ENCODE measurements around the gene CBFB. TPM values are rescaled to one million over a fixed set of nuclear protein-coding genes. Genes with fewer than 3 reads are reported as not detected.

Gene CBFB
- total RNA-seq, 4 donors from 2014 or later, result 26.0 to 59.3 (median 41.9) TPM

- intact Hi-C loops (cut with DNase I), result no loop called here
- Histone ChIP-seq H3K9me3 (no peaks in the 10 kb centered on the region), H3K27ac (no peak overlapping the region), H3K27me3 (no peaks in the 10 kb centered on the region), H3K4me3 (no peak overlapping the region), H3K4me1 (peaks cover 6 to 33% (median 22%) of the 10 kb centered on the region in 3 donors), H3K36me3 (peaks cover 0 to 29% (median 0%) of the 10 kb centered on the region in 3 donors)
- no peak for DNase-seq
- 89 to 95% methylated on average over 2 to 3 of the region's 3 CpGs for WGBS, 2 donors
- TF ChIP-seq POLR2A (IDR thresholded peaks at IDR 0.05) (no peak), CTCF (IDR thresholded peaks at IDR 0.05) (no peak)
Observed at GRCh38 chr16:67001726-67002125, 27.2 kb upstream of the CBFB start.

- DNase-seq, result no peak
- H3K4me1 ChIP-seq, result no peaks in the 10 kb centered on the region
- WGBS, 2 donors, result 75 to 78% methylated on average over 11 to 12 of the region's 12 CpGs
- TF ChIP-seq POLR2A (IDR thresholded peaks at IDR 0.05), result no peak
- TF ChIP-seq CTCF (IDR thresholded peaks at IDR 0.05), result no peak
- no peak overlapping the region for H3K4me3 ChIP-seq
- H3K9me3 ChIP-seq, result no peaks in the 10 kb centered on the region
- H3K27me3 ChIP-seq, result no peaks in the 10 kb centered on the region
- intact Hi-C loops (cut with DNase I), result no loop called here
- H3K27ac ChIP-seq, result no peak overlapping the region
- peaks cover 0 to 29% (median 0%) of the 10 kb centered on the region in 3 donors for H3K36me3 ChIP-seq
Observed at GRCh38 chr16:67006930-67007658, 21.9 kb upstream of the CBFB start.

GRCh38 chr16:67009158-67009557 is 19.8 kb upstream of the CBFB start:
- no peak for TF ChIP-seq CTCF (IDR thresholded peaks at IDR 0.05)
- no peak for DNase-seq
- intact Hi-C loops (cut with DNase I), result no loop called here
- H3K4me3 ChIP-seq, result no peak overlapping the region
- peaks cover 0 to 15% (median 0%) of the 10 kb centered on the region in 3 donors for H3K36me3 ChIP-seq
- H3K27me3 ChIP-seq, result peaks cover 0 to 12% (median 0%) of the 10 kb centered on the region in 4 donors
- no peak overlapping the region for H3K27ac ChIP-seq
- peaks cover 3 to 14% (median 7%) of the 10 kb centered on the region in 3 donors for H3K4me1 ChIP-seq
- WGBS, 2 donors, result 45 to 47% methylated on average over 1 of the region's 1 CpG
- no peaks in the 10 kb centered on the region for H3K9me3 ChIP-seq

GRCh38 chr16:67011274-67011673 is 17.7 kb upstream of the CBFB start:
- no peak for TF ChIP-seq CTCF (IDR thresholded peaks at IDR 0.05)
- TF ChIP-seq POLR2A (IDR thresholded peaks at IDR 0.05), result no peak
- Histone ChIP-seq H3K9me3 (no peaks in the 10 kb centered on the region), H3K27ac (no peak overlapping the region), H3K4me3 (no peak overlapping the region), H3K27me3 (peaks cover 0 to 20% (median 0%) of the 10 kb centered on the region in 4 donors), H3K36me3 (no peaks in the 10 kb centered on the region), H3K4me1 (peaks cover 10 to 23% (median 13%) of the 10 kb centered on the region in 3 donors)
- DNase-seq, result no peak
- WGBS, 2 donors, result 100% methylated on average over 1 of the region's 2 CpGs
- intact Hi-C loops (cut with DNase I), result loop anchor here (10.0 kb wide), 1 partner anchor 144 kb away; the partner anchor contains the start of genes B3GNT9, FBXL8 and TRADD

- DNase-seq, result no peak
- peak overlapping the region; percentile 17 to 77 (median 60) for H3K27ac ChIP-seq
Observed at GRCh38 chr16:67013233-67013822, 15.6 kb upstream of the CBFB start.

More at GRCh38 chr16:67013233-67013822, 15.6 kb upstream of the CBFB start:
- Histone ChIP-seq H3K27me3 (peaks cover 0 to 20% (median 0%) of the 10 kb centered on the region in 4 donors), H3K4me3 (peak overlapping the region; percentile 39 to 78 (median 56)), H3K4me1 (peaks cover 10 to 28% (median 13%) of the 10 kb centered on the region in 3 donors), H3K9me3 (no peaks in the 10 kb centered on the region), H3K36me3 (no peaks in the 10 kb centered on the region)
- 0 to 25% methylated on average over 2 to 4 of the region's 21 CpGs for WGBS, 2 donors
- intact Hi-C loops (cut with DNase I), result loop anchor here (10.0 kb wide), 1 partner anchor 141 kb away; the partner anchor contains the start of genes B3GNT9, FBXL8 and TRADD
- TF ChIP-seq CTCF (IDR thresholded peaks at IDR 0.05), result no peak
- TF ChIP-seq POLR2A (IDR thresholded peaks at IDR 0.05), result no peak
